ACHN (cell line): Measurements from ENCODE around the gene FAF2.

ENCODE experiments used
- DNase-seq: peaks from one replicate; pipeline ENCODE4 v3.0.0-alpha.2; 2015
- in situ Hi-C: cut with HindIII; loops from 2 replicates; pipeline ENCODE4 v1.10.0; 2017; ENCODE audit warnings: low sequenced_read_pairs, low pct_ligation_motif_present, low pct_unique_long_range_greater_than_20kb

The FAF2 gene

GRCh38 chr5:176446028-176446665, 2.0 kb upstream of the FAF2 start:
- DNase-seq, result no peak
- in situ Hi-C loops, result no loop called here

- DNase-seq, result peak; percentile 2
- in situ Hi-C loops, result no loop called here
These were observed 1.1 kb upstream of the FAF2 start for GRCh38 chr5:176446884-176447590.

- in situ Hi-C loops, result no loop called here
- no peak for DNase-seq
These were observed 601 bp upstream of the FAF2 start for GRCh38 chr5:176447591-176447977.

GRCh38 chr5:176450077-176450476, 1.9 kb downstream of the FAF2 start:
- in situ Hi-C loops, result no loop called here
- no peak for DNase-seq

- DNase-seq, result no peak
- in situ Hi-C loops, result no loop called here
These were observed 6.7 kb downstream of the FAF2 start for GRCh38 chr5:176454724-176455394.

- in situ Hi-C loops, result no loop called here
- no peak for DNase-seq
These were observed 10.8 kb downstream of the FAF2 start for GRCh38 chr5:176458904-176459561.

- in situ Hi-C loops, result no loop called here
- DNase-seq, result no peak
These were observed 13.2 kb downstream of the FAF2 start for GRCh38 chr5:176461349-176461748.

GRCh38 chr5:176463113-176463764, 15.1 kb downstream of the FAF2 start:
- no peak for DNase-seq
- in situ Hi-C loops, result no loop called here

GRCh38 chr5:176466245-176466871, 18.2 kb downstream of the FAF2 start:
- no peak for DNase-seq
- in situ Hi-C loops, result no loop called here

- DNase-seq, result no peak
- in situ Hi-C loops, result no loop called here
These were observed 21.1 kb downstream of the FAF2 start for GRCh38 chr5:176469296-176469695.

- DNase-seq, result no peak
- in situ Hi-C loops, result no loop called here
These were observed 22.4 kb downstream of the FAF2 start for GRCh38 chr5:176470539-176470938.

- in situ Hi-C loops, result no loop called here
- DNase-seq, result no peak
These were observed 22.9 kb downstream of the FAF2 start for GRCh38 chr5:176471098-176471497.

GRCh38 chr5:176473335-176474006, 25.3 kb downstream of the FAF2 start:
- no peak for DNase-seq

GRCh38 chr5:176474476-176474875, 26.3 kb downstream of the FAF2 start:
- in situ Hi-C loops, result no loop called here

More at GRCh38 chr5:176473335-176474006, 25.3 kb downstream of the FAF2 start:
- in situ Hi-C loops, result no loop called here

GRCh38 chr5:176481711-176482110, 33.5 kb downstream of the FAF2 start:
- in situ Hi-C loops, result no loop called here
- DNase-seq, result no peak

More at GRCh38 chr5:176474476-176474875, 26.3 kb downstream of the FAF2 start:
- DNase-seq, result no peak

GRCh38 chr5:176485176-176485575, 37.0 kb downstream of the FAF2 start:
- DNase-seq, result no peak
- in situ Hi-C loops, result no loop called here

GRCh38 chr5:176486189-176486757, 38.1 kb downstream of the FAF2 start:
- in situ Hi-C loops, result no loop called here
- DNase-seq, result no peak
